LoVo (cell line): ENCODE data around the gene PNN.
"Not testable (repeated sequence)": the region's sequence is repeated elsewhere in the genome, so short reads cannot be mapped to it uniquely, and the experiment has no call there.

Source experiments
- DNase-seq: peaks from one replicate; pipeline ENCODE4 v3.0.0-alpha.2; 2016; ENCODE audit warnings: low spot score

PNN gene

DNA sequence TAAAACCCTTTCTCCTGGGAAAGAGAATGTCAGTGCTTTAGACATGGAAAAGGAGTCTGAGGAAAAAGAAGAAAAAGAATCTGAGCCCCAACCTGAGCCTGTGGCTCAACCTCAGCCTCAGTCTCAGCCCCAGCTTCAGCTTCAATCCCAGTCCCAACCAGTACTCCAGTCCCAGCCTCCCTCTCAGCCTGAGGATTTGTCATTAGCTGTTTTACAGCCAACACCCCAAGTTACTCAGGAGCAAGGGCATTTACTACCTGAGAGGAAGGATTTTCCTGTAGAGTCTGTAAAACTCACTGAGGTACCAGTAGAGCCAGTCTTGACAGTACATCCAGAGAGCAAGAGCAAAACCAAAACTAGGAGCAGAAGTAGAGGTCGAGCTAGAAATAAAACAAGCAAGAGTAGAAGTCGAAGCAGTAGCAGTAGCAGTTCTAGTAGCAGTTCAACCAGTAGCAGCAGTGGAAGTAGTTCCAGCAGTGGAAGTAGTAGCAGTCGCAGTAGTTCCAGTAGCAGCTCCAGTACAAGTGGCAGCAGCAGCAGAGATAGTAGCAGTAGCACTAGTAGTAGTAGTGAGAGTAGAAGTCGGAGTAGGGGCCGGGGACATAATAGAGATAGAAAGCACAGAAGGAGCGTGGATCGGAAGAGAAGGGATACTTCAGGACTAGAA is 6.1 kb downstream of the PNN start:
- no peak for DNase-seq

DNA sequence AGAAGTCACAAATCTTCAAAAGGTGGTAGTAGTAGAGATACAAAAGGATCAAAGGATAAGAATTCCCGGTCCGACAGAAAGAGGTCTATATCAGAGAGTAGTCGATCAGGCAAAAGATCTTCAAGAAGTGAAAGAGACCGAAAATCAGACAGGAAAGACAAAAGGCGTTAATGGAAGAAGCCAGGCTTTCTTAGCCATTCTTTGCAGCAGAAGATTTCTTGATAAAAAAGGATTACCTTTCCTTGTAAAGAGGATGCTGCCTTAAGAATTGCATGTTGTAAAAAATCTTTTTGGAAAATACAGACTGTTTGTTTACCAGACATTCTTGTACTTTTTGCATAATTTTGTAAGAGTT is 6.6 kb downstream of the PNN start:
- no peak for DNase-seq

- DNase-seq, result no peak
Measured at GRCh38 chr14:39182770-39183684, 8.0 kb downstream of the PNN start.

DNA sequence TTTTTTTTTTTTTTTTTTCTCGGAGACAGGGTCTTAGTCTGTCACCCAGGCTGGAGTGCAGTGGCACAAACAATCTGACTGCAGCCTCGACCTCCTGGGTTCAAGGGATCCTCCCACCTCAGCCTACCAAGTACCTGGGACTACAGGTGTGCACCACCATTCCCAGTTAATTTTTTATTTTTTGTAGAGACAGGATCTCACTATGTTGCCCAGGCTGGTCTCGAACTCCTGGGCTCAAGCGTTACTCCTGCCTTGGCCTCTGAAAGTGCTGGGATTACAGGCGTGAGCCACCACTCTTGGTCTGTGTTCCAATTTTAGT is 8.6 kb downstream of the PNN start:
- DNase-seq, result not testable (repeated sequence)

DNA sequence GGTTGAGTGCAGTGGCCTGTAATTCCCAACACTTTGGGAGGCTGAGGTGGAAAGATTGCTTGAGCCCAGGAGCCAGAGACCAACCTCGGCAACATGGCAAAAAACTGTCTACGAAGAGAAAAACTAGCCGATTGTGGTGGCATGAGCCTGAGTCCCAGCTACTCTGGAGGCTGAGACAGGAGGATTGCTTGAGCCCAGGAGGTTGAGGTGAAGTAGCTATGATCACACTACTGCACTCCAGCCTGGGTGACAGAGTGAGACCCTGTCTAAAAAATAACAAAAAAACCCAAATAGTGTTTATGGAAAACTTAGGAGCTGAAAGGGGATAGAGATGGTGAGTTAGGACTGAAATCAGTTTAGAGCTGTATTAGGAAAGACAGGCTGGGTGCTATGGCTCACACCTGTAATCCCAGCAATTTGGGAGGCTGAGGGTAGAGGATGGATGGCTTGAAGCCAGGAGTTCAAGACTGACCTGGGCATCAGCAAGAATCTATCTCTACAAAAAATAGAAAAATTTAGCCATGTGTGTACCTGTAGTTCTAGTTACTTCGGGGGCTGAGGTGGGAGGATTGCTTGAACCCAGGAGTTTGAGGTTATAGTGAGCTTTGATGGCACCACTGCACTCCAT is 9.7 kb downstream of the PNN start:
- no peak for DNase-seq

GRCh38 chr14:39185256-39186049 is 10.4 kb downstream of the PNN start:
- DNase-seq, result no peak

- no peak for DNase-seq
Measured at GRCh38 chr14:39186941-39187525, 12.0 kb downstream of the PNN start.

DNA sequence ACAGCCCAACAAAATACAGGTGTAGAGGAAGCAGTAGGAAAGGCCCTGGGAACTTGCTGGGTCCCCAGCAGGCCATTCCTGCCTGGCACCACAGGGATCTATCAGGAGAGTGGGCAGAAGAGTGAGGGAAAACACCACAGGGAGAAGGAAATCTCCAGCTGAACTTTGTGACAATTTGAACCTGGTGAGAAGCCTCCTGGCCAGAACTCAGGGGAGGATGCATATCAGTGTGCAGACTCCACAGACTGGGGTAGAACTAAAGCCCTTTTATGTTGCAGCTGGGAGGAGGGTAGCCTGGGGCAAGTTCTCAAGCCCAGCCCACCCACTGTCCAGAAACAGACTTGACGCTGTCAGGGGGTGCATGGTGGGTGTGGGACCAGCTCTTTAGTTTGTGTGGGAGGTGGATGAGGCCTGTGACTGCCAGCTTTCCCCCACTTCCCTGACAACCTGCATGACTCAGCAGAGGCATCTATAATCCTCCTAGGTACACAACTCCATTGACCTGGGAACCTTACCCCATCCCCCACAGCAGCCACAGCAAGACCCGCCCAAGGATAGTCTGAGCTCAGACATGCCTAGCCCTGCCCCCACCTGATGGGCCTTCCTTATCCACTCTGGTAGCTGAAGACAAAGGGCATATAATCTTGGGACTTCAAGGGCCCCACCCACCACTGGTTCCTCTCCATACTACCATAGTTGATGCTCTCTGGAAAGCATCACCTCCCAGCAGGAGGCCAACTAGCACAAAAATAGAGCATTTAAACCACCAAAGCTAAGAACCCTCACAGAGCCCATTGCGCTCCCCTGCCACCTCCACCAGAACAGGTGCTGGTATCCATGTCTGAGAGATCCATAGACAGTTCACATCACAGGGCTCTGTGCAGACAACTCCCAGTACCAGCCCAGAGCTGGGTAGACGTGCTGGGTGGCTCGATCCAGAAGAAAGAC is 28.9 kb downstream of the PNN start:
- DNase-seq, result peak; percentile 83

GRCh38 chr14:39207430-39207829 is 32.4 kb downstream of the PNN start:
- DNase-seq, result not testable (repeated sequence)

DNA sequence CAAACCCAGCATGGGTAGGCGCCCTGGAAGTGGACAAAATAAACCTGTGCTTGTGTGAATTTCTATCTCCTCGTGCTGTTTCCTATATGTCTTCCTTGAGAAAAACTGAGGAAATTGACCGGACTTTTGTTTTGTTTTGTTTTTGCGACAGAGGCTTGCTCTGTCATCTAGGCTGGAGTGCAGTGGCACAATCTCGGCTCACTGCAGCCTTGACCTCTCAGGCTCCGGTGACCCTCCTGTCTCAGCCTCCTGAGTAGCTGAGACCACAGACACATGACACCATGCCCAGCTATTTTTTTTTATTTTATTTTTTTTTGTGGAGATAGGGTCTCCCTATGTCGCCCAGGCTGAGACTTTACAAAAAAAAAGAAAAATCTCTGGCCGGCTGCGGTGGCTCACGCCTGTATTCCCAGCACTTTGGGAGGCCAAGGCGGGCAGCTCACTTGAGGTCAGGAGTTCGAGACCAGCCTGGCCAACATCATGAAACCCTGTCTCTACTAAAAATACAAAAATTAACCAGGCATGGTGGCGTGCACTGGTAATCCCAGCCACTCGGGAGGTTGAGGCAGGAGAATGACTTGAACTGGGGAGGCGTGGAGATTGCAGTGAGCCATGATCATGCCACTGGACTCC is 36.2 kb downstream of the PNN start:
- no peak for DNase-seq

DNA sequence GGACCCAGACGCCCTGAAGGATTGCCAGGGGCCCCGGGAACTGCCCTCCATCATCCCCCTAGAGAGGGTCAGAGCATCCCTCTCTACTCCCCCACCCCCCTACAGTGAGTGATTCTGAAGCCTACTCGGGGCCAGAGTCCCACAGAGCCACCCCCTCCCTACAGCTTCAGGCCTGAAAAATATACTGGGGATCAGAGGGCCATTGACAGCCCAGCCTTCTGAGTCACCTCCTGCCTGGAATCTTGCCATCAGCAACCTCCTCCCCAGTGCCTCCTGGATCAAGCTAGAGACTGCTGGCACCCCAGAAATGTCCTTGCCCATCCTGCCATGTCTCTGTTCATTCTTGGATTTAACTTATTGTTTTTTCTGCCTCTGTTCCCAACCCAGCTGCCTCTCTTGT is 37.0 kb downstream of the PNN start:
- DNase-seq, result no peak

- DNase-seq, result no peak
Measured at GRCh38 chr14:39212693-39213092, 37.6 kb downstream of the PNN start.

DNA sequence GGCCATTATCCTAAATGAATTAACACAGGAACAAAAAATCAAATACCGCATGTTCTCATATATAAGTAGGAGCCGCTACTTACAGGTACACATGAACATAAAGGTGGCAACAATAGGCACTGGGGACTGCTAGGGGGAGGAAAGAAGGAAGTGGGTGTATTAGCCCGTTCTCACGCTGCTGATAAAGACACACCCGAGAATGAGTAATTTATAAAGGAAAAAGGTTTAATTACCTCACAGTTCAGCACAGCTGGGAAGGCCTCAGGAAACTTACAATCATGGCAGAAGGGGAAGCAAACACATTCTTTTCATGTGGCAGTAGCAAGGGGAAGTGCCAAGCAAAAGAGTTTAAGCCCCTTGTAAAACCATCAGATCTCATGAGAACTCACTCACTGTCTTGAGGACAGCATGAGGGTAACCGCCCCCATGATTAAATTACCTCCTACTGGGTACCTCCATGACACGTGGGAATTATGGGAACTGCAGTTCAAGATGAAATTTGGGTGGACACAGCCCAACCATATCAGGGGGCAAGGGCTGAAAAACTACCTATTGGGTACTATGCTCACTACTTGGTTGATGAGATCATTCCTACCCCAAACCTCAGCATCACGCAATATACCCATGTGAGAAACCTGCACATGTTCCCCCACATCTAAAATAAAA is 42.3 kb downstream of the PNN start:
- peak; percentile 32 for DNase-seq

- peak; percentile 83 for DNase-seq
Measured at GRCh38 chr14:39218171-39218769, 43.2 kb downstream of the PNN start.

DNA sequence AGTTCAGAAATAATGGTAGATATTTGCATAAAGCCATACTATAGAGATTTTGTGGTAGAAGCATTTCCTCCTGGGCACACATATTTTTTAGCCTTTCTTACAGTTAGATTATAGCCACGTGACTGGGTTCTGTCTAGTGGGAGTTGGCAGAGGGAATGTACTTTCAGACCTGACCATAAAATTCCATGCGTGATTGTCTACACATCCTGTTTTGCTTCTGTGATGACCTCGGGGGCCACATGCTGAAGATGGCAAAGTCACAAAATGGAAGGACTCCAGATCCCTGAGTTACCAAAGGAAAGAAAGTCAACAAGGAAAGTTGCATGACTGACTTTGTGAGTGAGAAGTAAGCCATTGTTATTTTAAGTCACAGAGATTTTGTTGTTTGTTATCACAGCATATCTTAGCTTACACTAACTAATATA is 44.0 kb downstream of the PNN start:
- DNase-seq, result peak; percentile 38

DNA sequence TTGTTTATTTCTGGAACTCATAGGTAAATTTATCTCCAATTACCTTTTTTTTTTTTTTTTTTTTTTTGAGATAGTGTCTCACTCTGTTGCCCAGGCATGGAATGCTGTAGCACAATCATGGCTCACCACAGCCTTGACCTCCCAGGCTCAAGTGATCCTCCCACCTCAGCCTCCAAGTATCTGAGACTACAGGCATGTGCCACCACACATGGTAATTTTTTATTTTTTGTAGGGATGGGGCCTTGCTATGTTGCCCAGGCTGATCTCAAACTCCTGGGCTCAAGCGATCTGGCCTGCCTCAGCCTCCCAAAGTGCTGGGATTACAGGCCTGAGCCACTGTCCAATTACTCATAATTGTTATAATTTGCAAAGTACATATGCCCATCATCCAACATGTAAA is 45.4 kb downstream of the PNN start:
- not testable (repeated sequence) for DNase-seq

- no peak for DNase-seq
Measured at GRCh38 chr14:39228044-39228443, 53.0 kb downstream of the PNN start.

- no peak for DNase-seq
Measured at GRCh38 chr14:39228509-39229221, 53.6 kb downstream of the PNN start.

GRCh38 chr14:39229222-39229543 is 54.1 kb downstream of the PNN start:
- no peak for DNase-seq
